Hematopoietic multipotent progenitor cell treated with erythropoietin and hydrocortisone succinate and interleukin-3 and kit ligand, for 4 days (in vitro differentiated cells): ENCODE measurements around the gene SERPINE1.
A peak's percentile ranks its signal among the peaks of the same experiment; 100 is the strongest.
"Not testable (repeated sequence)": the region's sequence is repeated elsewhere in the genome, so short reads cannot be mapped to it uniquely, and the experiment has no call there.

Source experiments
- DNase-seq: peaks from one replicate; pipeline ENCODE4 v3.0.0-alpha.2; 2015

SERPINE1 gene

GRCh38 chr7:101126651-101127459 is at the start of gene SERPINE1:
Gene SERPINE1, plus strand, starts transcription at chr7:101127104. Its CDS starts 1,290 bp downstream, at chr7:101128394.
- DNase-seq, result peak; percentile 94

- peak; percentile 89 for DNase-seq
Observed at GRCh38 chr7:101077303-101078086, 49.4 kb upstream of the SERPINE1 start.

DNA sequence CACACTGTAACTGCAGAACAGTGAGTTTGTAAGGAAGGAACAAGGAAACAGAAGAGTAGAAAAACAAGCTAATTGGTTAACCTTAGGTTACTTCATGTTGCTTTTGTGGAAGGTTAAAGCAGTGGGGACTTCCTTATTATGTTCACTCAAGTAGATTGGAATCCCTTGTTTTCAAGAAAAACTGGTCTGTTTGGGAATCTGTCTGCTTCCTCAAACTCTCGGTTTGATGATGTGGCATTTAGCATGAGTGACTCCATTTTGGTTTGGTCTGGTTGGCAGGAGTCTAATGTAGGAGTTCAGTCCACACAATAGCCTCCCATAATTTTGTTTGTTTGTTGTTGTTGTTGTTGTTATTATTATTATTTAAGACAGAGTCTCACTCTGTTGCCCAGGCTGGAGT is 45.5 kb upstream of the SERPINE1 start:
- peak; percentile 18 for DNase-seq

GRCh38 chr7:101084865-101085161 is 42.1 kb upstream of the SERPINE1 start:
- DNase-seq, result no peak

- peak; percentile 93 for DNase-seq
Observed at GRCh38 chr7:101085162-101085964, 41.5 kb upstream of the SERPINE1 start, which contains the start of gene TRIM56. Gene TRIM56, plus strand, starts transcription at chr7:101085481. Its CDS starts 1,832 bp downstream, at chr7:101087313.

DNA sequence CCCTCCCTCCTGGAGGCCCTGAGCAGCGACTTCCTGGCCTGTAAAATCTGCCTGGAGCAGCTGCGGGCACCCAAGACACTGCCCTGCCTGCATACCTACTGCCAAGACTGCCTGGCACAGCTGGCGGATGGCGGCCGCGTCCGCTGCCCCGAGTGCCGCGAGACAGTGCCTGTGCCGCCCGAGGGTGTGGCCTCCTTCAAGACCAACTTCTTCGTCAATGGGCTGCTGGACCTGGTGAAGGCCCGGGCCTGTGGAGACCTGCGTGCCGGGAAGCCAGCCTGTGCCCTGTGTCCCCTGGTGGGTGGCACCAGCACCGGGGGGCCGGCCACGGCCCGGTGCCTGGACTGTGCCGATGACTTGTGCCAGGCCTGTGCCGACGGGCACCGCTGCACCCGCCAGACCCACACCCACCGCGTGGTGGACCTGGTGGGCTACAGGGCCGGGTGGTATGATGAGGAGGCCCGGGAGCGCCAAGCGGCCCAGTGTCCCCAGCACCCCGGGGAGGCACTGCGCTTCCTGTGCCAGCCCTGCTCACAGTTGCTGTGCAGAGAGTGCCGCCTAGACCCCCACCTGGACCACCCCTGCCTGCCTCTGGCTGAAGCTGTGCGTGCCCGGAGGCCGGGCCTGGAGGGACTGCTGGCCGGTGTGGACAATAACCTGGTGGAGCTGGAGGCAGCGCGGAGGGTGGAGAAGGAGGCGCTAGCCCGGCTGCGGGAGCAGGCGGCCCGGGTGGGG is 39.4 kb upstream of the SERPINE1 start:
- DNase-seq, result no peak

GRCh38 chr7:101088069-101088425 is 38.9 kb upstream of the SERPINE1 start:
- DNase-seq, result no peak

- no peak for DNase-seq
Observed at GRCh38 chr7:101088858-101089529, 37.9 kb upstream of the SERPINE1 start.

- no peak for DNase-seq
Observed at GRCh38 chr7:101089876-101090275, 37.0 kb upstream of the SERPINE1 start.

- not testable (repeated sequence) for DNase-seq
Observed at GRCh38 chr7:101092266-101092905, 34.5 kb upstream of the SERPINE1 start.

DNA sequence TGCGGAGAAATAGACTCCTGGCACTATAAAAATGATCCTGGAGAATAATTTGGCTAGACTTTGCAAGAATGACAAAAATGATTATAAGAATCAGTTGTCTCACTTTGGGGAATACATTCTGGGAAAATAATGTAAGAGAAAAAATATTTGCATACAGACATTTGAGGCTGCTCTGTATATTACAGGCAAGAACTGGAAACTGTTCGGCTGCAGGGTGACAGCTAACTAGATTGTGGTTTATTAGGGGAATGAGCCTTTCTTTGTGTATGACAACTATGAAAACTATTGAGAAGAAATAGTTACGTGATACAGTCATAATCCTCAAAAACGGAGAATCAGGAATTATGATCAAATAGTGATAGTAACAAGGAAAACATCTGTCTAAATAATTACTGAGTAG is 33.0 kb upstream of the SERPINE1 start:
- DNase-seq, result no peak

- no peak for DNase-seq
Observed at GRCh38 chr7:101094376-101094775, 32.5 kb upstream of the SERPINE1 start.

DNA sequence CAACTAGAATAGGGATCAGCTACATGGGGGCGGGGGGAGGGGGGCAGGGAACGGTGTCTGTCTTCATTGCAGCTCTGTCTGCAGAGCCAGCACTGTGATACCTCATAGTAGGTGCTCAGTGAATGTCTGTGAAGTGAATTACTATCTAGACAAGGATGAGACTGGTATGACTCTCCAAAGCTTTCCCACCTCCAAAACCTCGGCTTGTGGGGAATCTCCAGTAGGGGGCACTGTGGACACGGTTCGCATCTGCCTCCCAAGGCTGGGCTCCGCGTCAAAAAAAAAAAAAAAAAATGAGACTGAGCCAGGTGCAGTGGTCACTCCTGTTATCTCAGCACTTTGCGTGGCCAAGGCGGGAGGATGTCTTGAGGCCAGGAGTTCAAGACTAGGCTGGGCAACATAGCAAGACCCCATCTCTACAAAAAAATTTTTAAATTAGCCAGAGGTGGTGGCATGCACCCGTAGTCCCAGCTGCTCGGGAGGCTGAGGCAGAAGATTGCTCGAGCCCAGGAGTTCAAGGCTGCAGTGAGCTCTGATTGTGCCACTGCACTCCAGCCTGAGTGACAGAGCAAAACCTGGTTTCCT is 32.0 kb upstream of the SERPINE1 start:
- DNase-seq, result peak; percentile 64

DNA sequence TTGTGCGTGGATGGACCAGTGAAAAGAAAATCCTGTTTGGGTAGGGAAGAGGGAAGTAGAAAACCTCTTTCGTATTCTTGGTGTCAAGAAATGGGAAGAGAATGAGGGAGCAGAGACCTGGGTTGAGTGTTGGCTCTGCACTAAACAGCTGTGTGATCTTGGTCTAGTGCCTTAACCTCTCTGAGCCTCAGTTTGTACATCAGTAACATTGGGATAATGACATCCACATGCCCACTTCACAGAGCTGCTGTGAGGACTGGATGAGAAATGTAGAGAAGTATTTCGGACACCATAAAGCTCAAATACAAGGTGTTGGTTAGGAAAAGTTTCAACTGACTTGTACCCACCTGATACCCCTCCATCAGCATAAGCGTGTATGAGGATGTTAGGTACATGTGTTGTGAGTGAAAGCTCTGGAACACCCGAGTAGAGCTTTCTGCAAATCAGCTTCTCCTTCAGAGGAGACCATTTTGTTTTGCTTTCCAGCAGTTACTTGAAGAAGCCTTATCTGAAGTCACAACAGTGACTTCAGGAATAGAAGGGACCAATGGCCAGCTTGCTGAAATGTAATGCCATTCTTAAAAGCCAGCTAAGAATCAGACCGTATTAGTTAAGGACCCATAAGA is 30.5 kb upstream of the SERPINE1 start:
- peak; percentile 37 for DNase-seq

- DNase-seq, result no peak
Observed at GRCh38 chr7:101096957-101097347, 30.0 kb upstream of the SERPINE1 start.

DNA sequence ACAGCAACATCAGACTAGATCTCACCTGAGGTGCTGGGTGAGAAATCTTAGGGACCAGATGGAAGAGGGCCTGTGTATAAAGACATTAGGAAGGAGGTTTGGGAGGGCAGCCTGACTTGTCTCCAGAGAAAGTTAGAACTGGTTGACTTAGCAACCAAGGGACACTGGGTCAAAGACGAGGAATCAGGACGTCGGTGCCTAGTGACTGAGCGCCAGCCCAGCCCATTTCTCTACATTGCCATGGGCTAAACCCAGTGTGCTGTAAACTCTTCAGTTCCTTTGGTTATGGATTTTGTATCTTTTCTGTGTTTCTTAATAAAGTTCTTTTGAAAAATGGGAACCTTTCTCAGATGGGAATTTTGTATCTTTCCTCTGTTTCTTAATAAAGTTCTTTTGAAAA is 29.3 kb upstream of the SERPINE1 start:
- DNase-seq, result no peak

DNA sequence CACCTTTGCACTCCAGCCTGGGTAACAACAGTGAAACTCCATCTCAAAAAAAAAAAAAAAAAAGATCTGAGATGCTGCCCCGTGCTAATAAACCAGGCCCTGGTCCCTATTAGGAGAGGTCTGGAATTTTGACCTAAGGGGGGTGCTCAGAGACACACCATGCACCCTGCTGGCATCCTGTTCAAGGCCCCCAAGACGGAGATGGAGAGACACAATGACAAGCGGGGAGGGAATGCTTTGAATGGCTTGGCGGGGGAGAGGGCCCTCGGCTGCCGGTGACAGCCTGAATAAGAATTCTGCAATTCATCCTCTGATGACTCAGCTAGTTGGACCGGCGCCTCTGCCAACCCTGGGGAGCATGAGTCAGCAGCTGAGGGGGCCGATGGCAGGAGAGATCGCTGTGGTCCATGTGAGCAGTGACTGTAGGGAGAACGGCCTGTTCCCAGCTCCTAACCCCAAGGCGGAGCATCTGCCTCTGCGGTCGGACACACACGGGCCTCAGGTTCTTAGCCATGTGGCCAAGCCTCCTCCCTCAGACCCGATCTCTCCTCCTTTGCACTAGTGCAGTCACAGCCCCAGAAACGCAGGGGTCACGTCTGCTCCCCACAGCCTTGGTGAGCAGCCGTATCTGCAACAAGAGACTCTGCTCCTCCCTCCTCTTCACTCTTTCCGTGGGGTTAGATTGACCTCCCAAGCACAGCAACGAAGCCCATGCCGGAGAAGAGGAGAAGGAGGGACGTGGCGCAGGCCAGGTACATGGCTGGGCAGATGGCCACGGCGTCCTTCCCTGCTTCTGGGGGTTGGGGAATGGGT is 26.7 kb upstream of the SERPINE1 start:
- DNase-seq, result peak; percentile 98

DNA sequence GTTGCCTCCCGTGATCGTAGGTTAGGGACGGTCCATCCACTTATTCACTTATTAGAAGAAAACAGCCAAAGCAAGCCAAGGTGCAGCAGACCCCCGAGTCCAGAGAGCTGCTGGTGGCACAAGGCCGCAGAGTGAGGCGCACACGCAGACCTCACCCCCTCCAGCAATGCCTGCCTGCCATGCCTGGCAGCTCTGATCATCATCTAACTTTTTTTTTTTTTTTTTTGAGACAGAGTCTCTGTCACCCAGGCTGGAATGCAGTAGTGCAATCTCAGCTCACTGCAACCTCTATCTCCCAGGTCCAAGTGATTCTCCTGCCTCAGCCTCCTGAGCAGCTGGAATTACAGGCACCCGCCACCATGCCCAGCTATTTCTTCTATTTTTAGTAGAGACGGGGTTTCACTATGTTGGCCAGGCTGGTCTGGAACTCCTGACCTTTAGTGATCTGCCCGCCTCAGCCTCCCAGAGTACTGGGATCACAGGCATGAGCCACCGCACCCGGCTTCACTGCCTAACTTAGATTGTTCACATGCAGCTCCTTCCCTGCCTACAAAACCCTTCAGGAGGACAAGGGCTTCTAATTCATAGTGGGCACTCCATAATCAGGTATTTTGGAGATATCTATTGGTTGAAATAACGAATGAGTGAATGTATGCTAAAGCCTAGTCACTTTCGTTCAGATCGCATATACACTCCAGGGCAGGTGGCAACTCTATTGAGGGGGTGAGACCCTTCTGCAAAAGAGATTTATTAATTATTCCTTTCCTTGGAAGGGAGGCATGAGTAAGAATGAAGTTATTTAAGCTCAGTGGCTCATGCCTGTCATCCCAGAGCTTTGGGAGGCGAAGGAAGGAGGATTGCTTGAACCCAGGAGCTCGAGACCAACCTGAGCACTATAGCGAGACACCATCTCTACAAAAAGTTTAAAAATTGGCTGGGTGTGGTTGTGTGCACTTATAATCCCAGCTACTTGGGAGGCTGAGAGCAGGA is 25.8 kb upstream of the SERPINE1 start:
- DNase-seq, result no peak
